Measurements from ENCODE around the gene UNC13A.

The UNC13A gene

DNA sequence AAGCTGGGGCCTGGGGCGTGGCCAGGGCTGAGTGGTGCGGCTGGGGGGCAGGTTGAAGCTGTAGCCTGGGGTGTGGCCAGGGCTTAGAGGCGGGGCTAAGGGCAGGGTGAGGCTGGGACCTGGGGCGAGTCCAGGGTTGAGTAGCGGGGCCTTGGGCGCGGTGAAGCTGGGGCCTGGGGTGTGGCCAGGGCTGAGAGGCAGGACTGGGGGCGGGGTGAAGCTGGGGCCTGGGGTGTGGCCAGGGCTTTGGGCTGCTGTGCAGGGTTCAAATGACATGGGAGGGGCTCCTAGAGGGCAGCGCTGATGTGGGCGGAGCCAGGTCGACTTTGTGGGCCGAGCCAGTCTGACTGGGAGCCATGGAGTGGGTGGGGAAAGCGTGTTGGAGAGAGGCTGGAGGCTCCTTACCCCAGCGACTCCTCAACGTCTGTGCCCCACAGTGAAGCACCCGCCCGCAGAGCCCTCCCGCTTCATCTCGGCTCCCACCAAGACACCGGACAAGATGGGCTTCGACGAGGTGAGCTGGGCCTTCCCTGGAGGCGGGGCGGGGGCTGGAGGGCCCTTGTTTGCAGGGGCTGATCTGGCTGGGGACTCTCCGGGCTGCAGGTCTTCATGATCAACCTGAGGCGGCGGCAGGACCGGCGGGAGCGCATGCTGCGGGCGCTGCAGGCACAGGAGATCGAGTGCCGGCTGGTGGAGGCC, 111.2 kb downstream of the UNC13A start:
- DNase-seq (ENCODE audit: low read depth in 1 of 2, low spot score in 1 of 2) = no peak

DNA sequence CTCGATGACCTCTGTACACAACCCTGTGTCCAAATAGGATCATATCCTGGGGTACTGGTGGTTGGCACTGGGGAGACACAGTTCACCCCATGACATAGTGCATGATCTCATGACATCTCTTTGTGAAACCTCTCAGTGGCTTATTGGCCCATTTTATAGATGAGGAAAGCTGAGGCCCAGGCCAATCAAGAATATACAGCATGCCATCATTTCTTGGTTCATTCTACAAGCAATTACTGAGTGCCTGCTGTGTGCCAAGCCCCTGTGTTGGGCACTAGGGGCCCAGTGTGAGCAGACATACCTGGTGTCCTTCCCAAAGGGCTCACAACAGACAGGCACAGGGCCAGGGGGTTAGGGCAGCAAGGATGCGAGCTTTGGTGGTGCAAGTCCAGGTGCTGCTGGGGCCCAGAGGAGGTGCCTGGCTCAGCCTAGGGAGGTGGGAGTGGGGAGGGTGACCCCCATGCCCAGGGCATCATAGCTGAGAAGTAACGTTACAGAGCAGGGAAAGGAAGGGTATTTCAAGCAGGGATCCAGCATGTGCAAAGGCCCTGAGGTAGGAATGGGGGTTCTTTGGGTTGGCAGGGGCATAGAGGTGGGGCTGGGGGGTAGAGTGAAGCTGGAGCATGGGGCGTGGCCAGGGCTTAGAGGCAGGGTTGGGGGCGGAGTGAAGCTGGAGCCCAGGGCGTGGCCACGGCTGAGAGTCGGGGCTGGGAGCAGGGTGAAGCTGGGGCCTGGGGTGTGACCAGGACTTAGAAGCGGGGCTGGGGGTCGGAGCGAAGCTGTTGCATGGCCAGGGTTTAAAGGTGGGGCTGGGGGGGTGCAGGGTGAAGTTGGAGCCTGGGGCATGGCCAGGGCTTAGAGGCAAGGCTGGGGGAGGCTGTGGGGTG, 112.0 kb downstream of the UNC13A start:
- Histone ChIP-seq H3K4me3 (replicated peaks; ENCODE audit: insufficient read depth, low read length) (no peak overlapping the region), H3K27me3 (ENCODE audit: insufficient read depth, poor library complexity, severe bottlenecking) (no peaks in the 10 kb centered on the region), H3K27ac (replicated peaks) (no peak overlapping the region)
- TF ChIP-seq POLR2AphosphoS5 (IDR thresholded peaks at IDR 0.05; ENCODE audit: low read depth) (no peak), SPI1 (IDR thresholded peaks at IDR 0.05; ENCODE audit: borderline replicate concordance, low read depth) (no peak), GABPA (IDR thresholded peaks at IDR 0.05; ENCODE audit: low read depth) (no peak)
- TF ChIP-seq, protein P1, sequence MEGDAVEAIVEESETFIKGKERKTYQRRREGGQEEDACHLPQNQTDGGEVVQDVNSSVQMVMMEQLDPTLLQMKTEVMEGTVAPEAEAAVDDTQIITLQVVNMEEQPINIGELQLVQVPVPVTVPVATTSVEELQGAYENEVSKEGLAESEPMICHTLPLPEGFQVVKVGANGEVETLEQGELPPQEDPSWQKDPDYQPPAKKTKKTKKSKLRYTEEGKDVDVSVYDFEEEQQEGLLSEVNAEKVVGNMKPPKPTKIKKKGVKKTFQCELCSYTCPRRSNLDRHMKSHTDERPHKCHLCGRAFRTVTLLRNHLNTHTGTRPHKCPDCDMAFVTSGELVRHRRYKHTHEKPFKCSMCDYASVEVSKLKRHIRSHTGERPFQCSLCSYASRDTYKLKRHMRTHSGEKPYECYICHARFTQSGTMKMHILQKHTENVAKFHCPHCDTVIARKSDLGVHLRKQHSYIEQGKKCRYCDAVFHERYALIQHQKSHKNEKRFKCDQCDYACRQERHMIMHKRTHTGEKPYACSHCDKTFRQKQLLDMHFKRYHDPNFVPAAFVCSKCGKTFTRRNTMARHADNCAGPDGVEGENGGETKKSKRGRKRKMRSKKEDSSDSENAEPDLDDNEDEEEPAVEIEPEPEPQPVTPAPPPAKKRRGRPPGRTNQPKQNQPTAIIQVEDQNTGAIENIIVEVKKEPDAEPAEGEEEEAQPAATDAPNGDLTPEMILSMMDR (IDR thresholded peaks at IDR 0.05; ENCODE audit: insufficient read depth, low read length) = no peak
- TF ChIP-seq, protein P2, sequence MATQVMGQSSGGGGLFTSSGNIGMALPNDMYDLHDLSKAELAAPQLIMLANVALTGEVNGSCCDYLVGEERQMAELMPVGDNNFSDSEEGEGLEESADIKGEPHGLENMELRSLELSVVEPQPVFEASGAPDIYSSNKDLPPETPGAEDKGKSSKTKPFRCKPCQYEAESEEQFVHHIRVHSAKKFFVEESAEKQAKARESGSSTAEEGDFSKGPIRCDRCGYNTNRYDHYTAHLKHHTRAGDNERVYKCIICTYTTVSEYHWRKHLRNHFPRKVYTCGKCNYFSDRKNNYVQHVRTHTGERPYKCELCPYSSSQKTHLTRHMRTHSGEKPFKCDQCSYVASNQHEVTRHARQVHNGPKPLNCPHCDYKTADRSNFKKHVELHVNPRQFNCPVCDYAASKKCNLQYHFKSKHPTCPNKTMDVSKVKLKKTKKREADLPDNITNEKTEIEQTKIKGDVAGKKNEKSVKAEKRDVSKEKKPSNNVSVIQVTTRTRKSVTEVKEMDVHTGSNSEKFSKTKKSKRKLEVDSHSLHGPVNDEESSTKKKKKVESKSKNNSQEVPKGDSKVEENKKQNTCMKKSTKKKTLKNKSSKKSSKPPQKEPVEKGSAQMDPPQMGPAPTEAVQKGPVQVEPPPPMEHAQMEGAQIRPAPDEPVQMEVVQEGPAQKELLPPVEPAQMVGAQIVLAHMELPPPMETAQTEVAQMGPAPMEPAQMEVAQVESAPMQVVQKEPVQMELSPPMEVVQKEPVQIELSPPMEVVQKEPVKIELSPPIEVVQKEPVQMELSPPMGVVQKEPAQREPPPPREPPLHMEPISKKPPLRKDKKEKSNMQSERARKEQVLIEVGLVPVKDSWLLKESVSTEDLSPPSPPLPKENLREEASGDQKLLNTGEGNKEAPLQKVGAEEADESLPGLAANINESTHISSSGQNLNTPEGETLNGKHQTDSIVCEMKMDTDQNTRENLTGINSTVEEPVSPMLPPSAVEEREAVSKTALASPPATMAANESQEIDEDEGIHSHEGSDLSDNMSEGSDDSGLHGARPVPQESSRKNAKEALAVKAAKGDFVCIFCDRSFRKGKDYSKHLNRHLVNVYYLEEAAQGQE (IDR thresholded peaks at IDR 0.05; ENCODE audit: insufficient replicate concordance, low read depth) = no peak
- no peak for DNase-seq (ENCODE audit: low read depth in 1 of 2, low spot score in 1 of 2)

More for the DNA sequence above, 111.2 kb downstream of the UNC13A start:
- Histone ChIP-seq H3K4me3 (replicated peaks; ENCODE audit: insufficient read depth, low read length) (no peak overlapping the region), H3K27ac (replicated peaks) (no peak overlapping the region), H3K27me3 (ENCODE audit: insufficient read depth, poor library complexity, severe bottlenecking) (no peaks in the 10 kb centered on the region)
- TF ChIP-seq, protein P2 (IDR thresholded peaks at IDR 0.05; ENCODE audit: insufficient replicate concordance, low read depth) = no peak
- TF ChIP-seq GABPA (IDR thresholded peaks at IDR 0.05; ENCODE audit: low read depth) = no peak
- no peak for TF ChIP-seq POLR2AphosphoS5 (IDR thresholded peaks at IDR 0.05; ENCODE audit: low read depth)
- TF ChIP-seq SPI1 (IDR thresholded peaks at IDR 0.05; ENCODE audit: borderline replicate concordance, low read depth) = no peak
- TF ChIP-seq, protein P1 (IDR thresholded peaks at IDR 0.05; ENCODE audit: insufficient read depth, low read length) = no peak

DNA sequence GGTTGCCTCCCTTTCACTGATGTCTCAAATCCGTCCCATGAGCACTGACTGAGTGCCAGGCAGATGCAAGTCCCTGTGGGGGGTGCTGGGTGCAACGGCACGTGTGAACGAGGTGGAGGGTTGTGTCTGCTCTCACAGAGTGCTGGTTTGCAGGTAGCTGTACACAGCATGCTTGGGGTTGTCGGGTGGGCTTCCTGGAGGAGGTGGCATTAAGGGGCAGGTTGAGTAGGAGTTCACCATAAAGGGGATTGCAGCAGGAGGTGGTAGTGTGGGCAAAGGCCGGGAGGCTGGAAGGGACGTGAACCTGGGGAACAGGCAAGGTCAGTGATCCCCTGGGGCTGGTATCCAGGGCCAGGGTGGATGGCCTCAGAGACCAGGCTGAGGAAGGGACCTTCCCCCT, 115.5 kb downstream of the UNC13A start:
- no peak overlapping the region for H3K27ac ChIP-seq (replicated peaks)
- H3K4me3 ChIP-seq (replicated peaks; ENCODE audit: insufficient read depth, low read length) = no peak overlapping the region
- no peak for DNase-seq (ENCODE audit: low read depth in 1 of 2, low spot score in 1 of 2)
- TF ChIP-seq, protein P1 (IDR thresholded peaks at IDR 0.05; ENCODE audit: insufficient read depth, low read length) = no peak
- TF ChIP-seq POLR2AphosphoS5 (IDR thresholded peaks at IDR 0.05; ENCODE audit: low read depth) (no peak), SPI1 (IDR thresholded peaks at IDR 0.05; ENCODE audit: borderline replicate concordance, low read depth) (no peak), GABPA (IDR thresholded peaks at IDR 0.05; ENCODE audit: low read depth) (no peak)
- TF ChIP-seq, protein P2 (IDR thresholded peaks at IDR 0.05; ENCODE audit: insufficient replicate concordance, low read depth) = no peak
- H3K27me3 ChIP-seq (ENCODE audit: insufficient read depth, poor library complexity, severe bottlenecking) = no peaks in the 10 kb centered on the region

All from HL-60 (cell line).